ENCODE results near the gene GOLGA8B. TPM values are rescaled to one million over a fixed set of nuclear protein-coding genes. Genes with fewer than 3 reads are reported as not detected.

Gene GOLGA8B
- 23.3 and 30.0 TPM in 2 replicates for total RNA-seq (2021; fragmentation: NEBNext Ultra II Directional; extraction: Animal tissue kit (Norgen Biotek cat#: 25700))
- polyA plus RNA-seq (2011; rRNA removed) = 14.0 and 14.1 TPM in 2 replicates
- 33.6 TPM for polyA plus RNA-seq (2011; cell fraction: cytosol; rRNA removed)
- 64.6 TPM for polyA plus RNA-seq (2011; cell fraction: nucleus; rRNA removed)
- 26.4 to 46.2 TPM (median 34.6 TPM) in 4 replicates for polyA plus RNA-seq (2012, experiment 1 of 2)
- polyA plus RNA-seq (2012, experiment 2 of 2) = 1.5 TPM
- polyA plus RNA-seq (2013, experiment 1 of 2) = 19.8 TPM
- 16.7 TPM for polyA plus RNA-seq (2013, experiment 2 of 2)
- 5.7 and 6.6 TPM in 2 replicates for polyA minus RNA-seq (2011; rRNA and poly(A)+ RNA removed)
- 10.1 TPM for polyA minus RNA-seq (2011; cell fraction: cytosol; rRNA and poly(A)+ RNA removed)
- polyA minus RNA-seq (2011; cell fraction: nucleus; rRNA and poly(A)+ RNA removed) = 17.7 TPM
- long read RNA-seq, experiment 1, partial matches to known transcripts = 6 of 6 reads
- long read RNA-seq, experiment 1, other reads (novel, unspliced or antisense) = 0 of 6 reads
- long read RNA-seq, experiment 2 = 0 reads

DNA sequence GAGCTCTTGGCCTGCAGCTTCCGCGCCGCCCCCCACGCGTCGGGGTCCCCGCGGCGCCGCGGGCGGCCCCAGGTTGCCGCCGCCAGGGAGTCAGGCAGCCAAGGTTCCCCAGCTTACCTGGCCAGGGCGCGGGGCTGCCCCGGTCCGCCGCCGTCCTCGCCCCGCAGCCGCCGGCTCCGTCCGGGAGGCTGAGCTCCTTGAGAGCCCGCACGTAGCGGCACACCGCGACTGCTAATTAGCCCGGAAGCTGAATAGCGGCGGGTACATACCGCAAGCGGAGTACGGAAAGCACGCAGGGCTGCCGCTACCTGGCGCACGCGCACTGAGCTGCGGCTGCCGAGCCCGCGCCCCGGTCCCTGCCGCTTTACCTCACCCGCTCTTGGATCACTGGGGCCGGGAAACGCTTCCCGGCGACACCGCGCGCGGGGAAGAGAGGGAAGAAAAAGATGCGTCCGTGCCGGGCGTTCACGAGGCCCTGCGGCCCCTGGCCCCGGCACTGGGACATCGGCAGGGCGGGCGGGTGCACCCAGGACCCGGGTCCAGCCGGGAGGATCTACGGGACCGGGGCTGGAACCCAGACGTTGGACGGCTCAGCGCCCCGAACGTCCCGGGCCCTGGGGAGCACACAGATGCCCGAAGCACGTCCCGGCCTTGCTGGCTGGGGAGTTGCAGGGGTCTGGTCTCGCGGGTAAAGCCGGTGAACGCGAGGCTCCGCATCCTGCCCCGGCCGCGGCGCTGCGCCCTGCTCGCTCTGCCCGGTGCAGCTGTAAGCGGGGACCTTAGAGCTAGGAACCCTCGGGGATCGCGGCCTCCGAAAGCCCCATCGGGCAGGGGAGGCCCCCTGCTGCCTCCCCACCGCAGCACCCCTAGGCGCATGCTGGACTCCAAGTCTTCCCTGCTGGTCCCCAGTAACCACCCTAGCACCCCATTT lies at the start of gene GOLGA8B:
TSS of gene GOLGA8B (minus strand) at position 253 of the 931 bp plus-strand sequence. CDS start 47,739 bp downstream, outside the sequence.
- Histone ChIP-seq H2AFZ (ENCODE audit: low read length) (peak within 1 kb of the TSS; percentile 55), H3K14ac (ENCODE audit: insufficient read length) (no peak within 1 kb of the TSS), H2BK15ac (ENCODE audit: low read length) (no peak within 1 kb of the TSS), H3K23ac (ENCODE audit: insufficient read length) (no peak within 1 kb of the TSS), H3K27ac (ENCODE audit: low read depth, low read length) (no peak within 1 kb of the TSS), H3K56ac (replicated peaks; ENCODE audit: insufficient read length, low read depth, low read length) (peak within 1 kb of the TSS; percentile 6), H2BK120ac (replicated peaks; ENCODE audit: low read depth, low read length) (no peak within 1 kb of the TSS), H3K79me1 (ENCODE audit: low read depth, low read length) (no peaks in the 10 kb centered on the region), H3K27me3 (replicated peaks in 1 of 4; ENCODE audit: control insufficient read depth in 3 of 4, extremely low read depth in 1 of 4, insufficient read depth in 3 of 4, low read length in 3 of 4) (peaks cover 0 to 17% (median 15%) of the 10 kb centered on the region in 4 experiments; a peak in 6 of 7 replicates), H3K18ac (ENCODE audit: extremely low read depth, low read length) (peak within 1 kb of the TSS; percentile 32), H2AK5ac (ENCODE audit: low read depth, low read length) (no peak within 1 kb of the TSS), H4K8ac (ENCODE audit: extremely low read depth, insufficient read depth, low read length) (peak within 1 kb of the TSS; percentile 95), H3K9me3 (ENCODE audit: insufficient read depth in 2 of 2, low read depth in 1 of 2, low read length in 1 of 2) (no peaks in the 10 kb centered on the region), H3K23me2 (ENCODE audit: low read depth, low read length) (peaks cover 5% of the 10 kb centered on the region; the same call in 1 of the 2 replicates), H3K4ac (replicated peaks; ENCODE audit: insufficient read length, low read depth, low read length) (no peak within 1 kb of the TSS), H4K91ac (replicated peaks; ENCODE audit: insufficient read length, low read length) (peak within 1 kb of the TSS; percentile 54), H3K4me1 (replicated peaks in 1 of 4; ENCODE audit: control insufficient read depth in 3 of 4, insufficient read depth in 4 of 4, low read length in 3 of 4) (peaks cover 0 to 5% (median 4%) of the 10 kb centered on the region in 4 experiments; a peak in 5 of 7 replicates), H3K79me2 (ENCODE audit: control insufficient read depth in 1 of 2, insufficient read depth in 2 of 2, low read length in 2 of 2) (peaks cover 0 to 10% of the 10 kb centered on the region in 2 experiments; a peak in 2 of 4 replicates), H3K36me3 (ENCODE audit: control insufficient read depth in 2 of 4, insufficient read depth in 4 of 4, low read length in 3 of 4) (no peaks in the 10 kb centered on the region), H4K5ac (ENCODE audit: insufficient read length, low read depth, low read length) (no peak within 1 kb of the TSS), H3K4me3 (ENCODE audit: extremely low read depth in 1 of 4, insufficient read depth in 2 of 4, low read depth in 3 of 4, low read length in 4 of 4) (peak within 1 kb of the TSS; percentile 58 to 75 (median 63)), H2BK12ac (ENCODE audit: low read depth, low read length) (no peak within 1 kb of the TSS), H2BK20ac (ENCODE audit: low read length) (no peak within 1 kb of the TSS), H3K9ac (replicated peaks in 1 of 4; ENCODE audit: extremely low read depth in 1 of 4, low read depth in 3 of 4, low read length in 3 of 4) (peak within 1 kb of the TSS in 3 of 4 experiments; percentile 7 to 35 (median 29); a peak in 3 of 7 replicates), H3K4me2 (ENCODE audit: insufficient read depth in 1 of 2, low read depth in 2 of 2, low read length in 2 of 2) (peak within 1 kb of the TSS; percentile 87 to 92), H4K20me1 (replicated peaks in 1 of 2; ENCODE audit: control insufficient read depth in 1 of 2, insufficient read depth in 2 of 2, low read length in 2 of 2) (no peaks in the 10 kb centered on the region), H2BK5ac (ENCODE audit: low read depth, low read length) (no peak within 1 kb of the TSS)
- no peak for FAIRE-seq
- WGBS, 2 experiments (ENCODE audit: extremely low coverage in 1 of 2, insufficient coverage in 1 of 2, insufficient read length in 1 of 2, insufficient replicate concordance in 2 of 2, low coverage in 1 of 2, low lambda C conversion rate in 2 of 2, missing lambda C conversion rate in 1 of 2) = 4% methylated on average over 58 of the region's 101 CpGs; no CpG with 5 or more reads in 1 of the 2 experiments
- ChIA-PET CTCF (ENCODE audit: partially characterized antibody) (interaction anchor here (1.1 to 1.2 kb wide), 2 partner anchors 217 to 474 kb away, joined by 3 to 4 read pairs; partner anchors contain the start of gene LPCAT4), POLR2A (ENCODE audit: partially characterized antibody) (interaction anchor here (0.9 to 1.0 kb wide), 2 partner anchors 9 to 404 kb away, joined by 3 read pairs; partner anchors contain the start of gene ZNF770)
- peak in 1 of 2 experiments; percentile 83 for DNase-seq (ENCODE audit: low read depth in 1 of 2, low spot score in 2 of 2)
- TF ChIP-seq RAD21 (IDR thresholded peaks at IDR 0.05 in 1 of 2, conservative IDR thresholded peaks at IDR 0.05 in 1 of 2; ENCODE audit: low read depth in 2 of 2, low read length in 2 of 2) = no peak
- peak; percentile 79; the same call in 1 of the 2 replicates for TF ChIP-seq KDM1A (IDR thresholded peaks at IDR 0.05; ENCODE audit: borderline replicate concordance, low read length)
- TF ChIP-seq ASH2L (IDR thresholded peaks at IDR 0.05; ENCODE audit: low read length) = peak; percentile 24
- TF ChIP-seq RBBP5 (IDR thresholded peaks at IDR 0.05; ENCODE audit: borderline replicate concordance, low read depth, low read length) = peak; percentile 43
- TF ChIP-seq PHF8 (conservative IDR thresholded peaks at IDR 0.05; ENCODE audit: low read depth, low read length) = peak; percentile 29; the same call in 1 of the 2 replicates
- peak; percentile 25; the same call in 1 of the 2 replicates for TF ChIP-seq TBP (IDR thresholded peaks at IDR 0.05; ENCODE audit: low read depth, low read length)
- peak in 1 of 2 experiments; percentile 64; a peak in 1 of 4 replicates for TF ChIP-seq HDAC2 (IDR thresholded peaks at IDR 0.05; ENCODE audit: borderline replicate concordance in 1 of 2, low read depth in 2 of 2, low read length in 2 of 2)
